Body of pancreas (tissue), 4 donors: ENCODE data around the gene TMTC4.

Source experiments
- CTCF ChIP-seq, 7 experiments: fragments of 450-650 bp in 4 of 7; fragments of 200-600 bp in 3 of 7; sonication (generic) in 3 of 7; IDR thresholded peaks; one replicate each; pipeline ENCODE4 v1.5.1; 2016 to 2019; ENCODE audit warnings: antibody characterized with exemption in 7 of 7
- POLR2A ChIP-seq, 3 donors: fragments of 450-650 bp; IDR thresholded peaks; one replicate each; pipeline ENCODE4 v1.6.1; 2016; ENCODE audit warnings: antibody characterized with exemption in 3 of 3, mild to moderate bottlenecking in 2 of 3

- peak in 1 of 7 experiments; percentile 2 for TF ChIP-seq CTCF (IDR thresholded peaks at IDR 0.05)
- no peak for TF ChIP-seq POLR2A (IDR thresholded peaks at IDR 0.05)
Observed at GRCh38 chr13:100722517-100722916, 47.9 kb upstream of the TMTC4 start.
